NCI-H187 (cell line): ENCODE results near the gene RNF20.
"Not testable (repeated sequence)": the region's sequence is repeated elsewhere in the genome, so short reads cannot be mapped to it uniquely, and the experiment has no call there.

ENCODE experiments used
- DNase-seq, 2 experiments: peaks; one replicate each; lab custom pipeline; 2025; lab: John Stamatoyannopoulos, UW

Gene RNF20

GRCh38 chr9:101587332-101588043 lies 53.8 kb downstream of the RNF20 start:
- no peak for DNase-seq

DNA sequence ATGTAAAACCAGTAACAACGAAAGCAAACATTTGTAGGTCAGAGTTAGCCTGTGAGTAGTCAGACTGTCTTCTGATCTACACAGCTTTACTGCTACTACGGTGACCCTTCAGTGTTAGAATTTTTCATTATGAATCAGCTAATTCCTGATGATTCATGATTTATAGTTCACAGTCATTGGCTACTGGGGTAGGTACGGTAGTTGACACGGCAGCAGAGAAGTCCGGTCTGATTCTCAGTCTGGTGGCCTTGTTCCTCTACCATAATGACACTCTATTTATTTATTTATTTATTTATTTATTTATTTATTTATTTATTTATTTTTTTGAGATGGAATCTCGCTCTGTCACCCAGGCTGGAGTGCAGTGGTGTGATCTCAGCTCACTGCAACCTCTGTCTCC lies 56.4 kb downstream of the RNF20 start:
- not testable (repeated sequence) for DNase-seq

- DNase-seq, result no peak
These were observed 57.2 kb downstream of the RNF20 start for GRCh38 chr9:101590901-101591300.

DNA sequence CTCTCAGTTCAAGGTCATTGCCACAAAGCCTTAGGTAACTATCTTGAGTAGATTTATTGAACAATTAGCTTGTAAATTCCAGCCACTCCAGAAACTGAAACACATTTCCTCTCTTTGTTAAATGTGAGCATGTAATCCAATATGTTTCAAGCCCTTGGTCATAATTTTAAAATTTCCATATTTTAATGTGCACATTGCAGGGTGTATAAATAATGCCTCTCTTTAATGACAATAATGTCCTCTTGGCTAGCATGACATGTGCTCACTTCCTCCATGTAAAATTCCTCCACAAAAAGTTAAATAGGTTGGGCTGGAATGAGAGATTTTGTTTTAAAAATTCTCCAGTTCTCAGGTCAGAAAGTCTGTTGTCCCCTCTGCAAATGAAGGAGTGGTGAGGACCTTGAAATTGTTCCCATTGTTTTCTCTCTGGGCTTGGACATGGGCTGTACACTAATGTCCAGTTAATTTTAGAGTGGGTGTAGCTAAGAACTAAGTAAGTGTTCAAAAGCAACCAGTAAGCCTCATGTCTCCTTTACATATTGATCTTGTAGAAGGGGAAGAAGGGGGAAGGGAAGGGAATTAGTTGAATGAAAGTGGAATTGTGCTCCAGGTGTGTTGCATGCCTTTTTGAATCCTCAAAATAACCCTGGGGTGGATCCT lies 58.3 kb downstream of the RNF20 start:
- no peak for DNase-seq

GRCh38 chr9:101592788-101593187 lies 59.1 kb downstream of the RNF20 start:
- no peak for DNase-seq

GRCh38 chr9:101593345-101593744 lies 59.7 kb downstream of the RNF20 start:
- DNase-seq, result no peak

DNA sequence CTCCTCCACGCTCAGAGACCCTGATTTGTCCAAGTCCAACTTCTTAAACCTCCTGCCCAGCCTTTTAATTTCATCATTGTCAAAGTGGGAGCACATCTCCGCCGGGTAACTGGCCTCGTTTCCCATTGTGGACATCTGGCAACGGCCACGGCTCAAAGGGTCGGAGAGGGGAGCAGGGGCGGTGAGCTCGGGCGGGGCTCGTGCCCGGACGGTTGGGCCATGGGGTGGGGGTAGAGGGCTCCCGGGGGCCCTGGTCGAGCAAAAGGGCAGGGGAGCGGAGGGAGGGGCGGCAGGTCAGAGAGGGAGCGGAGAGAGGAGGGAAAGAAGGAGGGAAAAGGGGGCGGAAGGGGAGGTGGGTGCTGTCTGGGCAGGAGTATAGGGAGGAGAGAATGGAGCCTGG lies 61.1 kb downstream of the RNF20 start, which contains the start of gene PPP3R2:
Gene PPP3R2, minus strand, starts transcription at position 174 of the 400 bp plus-strand sequence. Its CDS starts 48 bp downstream, at position 126.
- DNase-seq, result no peak

DNA sequence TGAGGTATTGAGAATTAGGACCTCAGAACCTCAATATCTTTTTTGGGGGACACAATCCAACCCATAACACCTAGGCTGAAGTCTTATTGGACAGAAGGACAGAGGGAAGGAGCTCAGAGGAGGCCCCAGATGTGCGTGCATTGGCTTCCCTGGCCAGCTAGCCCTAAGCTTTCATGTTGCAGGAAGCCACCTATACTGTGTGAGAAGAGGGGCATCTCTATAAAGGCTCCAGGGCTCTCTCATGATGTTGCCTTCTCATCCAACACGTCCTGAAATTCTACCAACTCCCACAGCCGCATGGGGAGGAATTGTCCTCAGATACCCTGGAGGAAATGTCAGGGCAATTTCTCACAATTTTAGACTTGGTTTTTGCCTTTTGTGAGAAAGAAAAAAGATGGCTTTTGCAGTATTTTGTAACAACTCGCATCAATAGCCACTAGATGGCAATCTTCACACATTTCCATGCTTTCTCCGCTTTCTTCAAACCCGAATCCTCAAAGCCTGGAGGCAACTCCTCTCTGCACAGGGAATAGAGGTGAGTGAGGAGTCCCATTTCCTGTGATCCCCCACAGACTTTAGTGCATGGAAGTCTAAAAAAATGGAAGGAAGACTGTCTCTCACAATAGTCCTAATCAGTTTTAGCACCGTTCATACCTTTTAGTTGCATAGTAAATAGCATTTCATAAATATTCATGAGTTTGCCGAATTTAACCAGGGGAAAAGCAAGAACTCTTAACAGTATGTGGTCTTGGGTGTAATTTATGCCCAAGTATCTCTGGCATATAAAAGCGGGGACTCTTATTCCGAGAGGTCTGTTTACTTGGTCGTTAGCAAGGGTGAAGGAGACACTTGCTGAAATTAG lies 68.5 kb downstream of the RNF20 start:
- no peak for DNase-seq

- no peak for DNase-seq
These were observed 70.6 kb downstream of the RNF20 start for GRCh38 chr9:101604296-101604695.

- DNase-seq, result no peak
These were observed 71.9 kb downstream of the RNF20 start for GRCh38 chr9:101605547-101605946.
